Ascending aorta (tissue), 2 donors: Measurements from ENCODE around the gene LHPP. TPM values are rescaled to one million over a fixed set of nuclear protein-coding genes. Genes with fewer than 3 reads are reported as not detected.

ENCODE experiments used
- DNase-seq, 2 donors: peaks; one replicate each; pipeline ENCODE4 v3.0.0-alpha.2; 2019; ENCODE audit warnings: low spot score in 2 of 2
- H3K27ac ChIP-seq, 2 donors: fragments of 200-600 bp; sonication (generic); one replicate each; pipeline ENCODE4 v1.5.1; 2016 to 2017; ENCODE audit warnings: mild to moderate bottlenecking in 1 of 2
- H3K27me3 ChIP-seq: fragments of 200-600 bp; sonication (generic); one replicate; pipeline ENCODE4 v1.5.1; 2017
- H3K36me3 ChIP-seq, 2 donors: fragments of 200-600 bp; sonication (generic); one replicate each; pipeline ENCODE4 v1.5.1; 2016
- H3K4me1 ChIP-seq, 2 donors: fragments of 200-600 bp; sonication (generic); one replicate each; pipeline ENCODE4 v1.5.1; 2016 to 2017; ENCODE audit warnings: mild to moderate bottlenecking in 1 of 2
- H3K4me3 ChIP-seq, 2 donors: fragments of 200-600 bp; sonication (generic); one replicate each; pipeline ENCODE4 v1.5.1; 2016 to 2017; ENCODE audit warnings: mild to moderate bottlenecking in 1 of 2
- H3K9me3 ChIP-seq, 2 donors: fragments of 200-600 bp; sonication (generic); one replicate each; pipeline ENCODE4 v1.5.1; 2016
- intact Hi-C: fragments of 100-400 bp; cut with DNase I; formaldehyde crosslinking; loops from one replicate; pipeline ENCODE4 v1.15.1; 2023
- total RNA-seq: library from RNA; depleted of rRNA; stranded (reverse); fragments of >200 nt; gene quantifications from one replicate; pipeline ENCODE4 v1.1.0, GENCODE V29; 2016
- TF ChIP-seq, protein P1 (sequence below), 3 experiments: fragments of 200-600 bp in 2 of 3; fragments of 450-650 bp in 1 of 3; sonication (generic) in 2 of 3; IDR thresholded peaks; one replicate each; pipeline ENCODE4 v1.5.1; 2016 to 2019; ENCODE audit warnings: antibody characterized with exemption in 3 of 3, mild to moderate bottlenecking in 1 of 3, moderate library complexity in 1 of 3

LHPP gene
- total RNA-seq, 1 donor from 2014 or later: 5.1 TPM

- intact Hi-C loops: no loop called here
- DNase-seq: no peak
- TF ChIP-seq, protein P1, sequence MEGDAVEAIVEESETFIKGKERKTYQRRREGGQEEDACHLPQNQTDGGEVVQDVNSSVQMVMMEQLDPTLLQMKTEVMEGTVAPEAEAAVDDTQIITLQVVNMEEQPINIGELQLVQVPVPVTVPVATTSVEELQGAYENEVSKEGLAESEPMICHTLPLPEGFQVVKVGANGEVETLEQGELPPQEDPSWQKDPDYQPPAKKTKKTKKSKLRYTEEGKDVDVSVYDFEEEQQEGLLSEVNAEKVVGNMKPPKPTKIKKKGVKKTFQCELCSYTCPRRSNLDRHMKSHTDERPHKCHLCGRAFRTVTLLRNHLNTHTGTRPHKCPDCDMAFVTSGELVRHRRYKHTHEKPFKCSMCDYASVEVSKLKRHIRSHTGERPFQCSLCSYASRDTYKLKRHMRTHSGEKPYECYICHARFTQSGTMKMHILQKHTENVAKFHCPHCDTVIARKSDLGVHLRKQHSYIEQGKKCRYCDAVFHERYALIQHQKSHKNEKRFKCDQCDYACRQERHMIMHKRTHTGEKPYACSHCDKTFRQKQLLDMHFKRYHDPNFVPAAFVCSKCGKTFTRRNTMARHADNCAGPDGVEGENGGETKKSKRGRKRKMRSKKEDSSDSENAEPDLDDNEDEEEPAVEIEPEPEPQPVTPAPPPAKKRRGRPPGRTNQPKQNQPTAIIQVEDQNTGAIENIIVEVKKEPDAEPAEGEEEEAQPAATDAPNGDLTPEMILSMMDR (IDR thresholded peaks at IDR 0.05): no peak
- Histone ChIP-seq H3K36me3 (no peaks in the 10 kb centered on the region), H3K9me3 (no peaks in the 10 kb centered on the region), H3K4me3 (no peak overlapping the region), H3K27me3 (no peaks in the 10 kb centered on the region), H3K27ac (no peak overlapping the region), H3K4me1 (no peaks in the 10 kb centered on the region)
Observed at GRCh38 chr10:124605481-124605855, 143.8 kb downstream of the LHPP start.

DNA sequence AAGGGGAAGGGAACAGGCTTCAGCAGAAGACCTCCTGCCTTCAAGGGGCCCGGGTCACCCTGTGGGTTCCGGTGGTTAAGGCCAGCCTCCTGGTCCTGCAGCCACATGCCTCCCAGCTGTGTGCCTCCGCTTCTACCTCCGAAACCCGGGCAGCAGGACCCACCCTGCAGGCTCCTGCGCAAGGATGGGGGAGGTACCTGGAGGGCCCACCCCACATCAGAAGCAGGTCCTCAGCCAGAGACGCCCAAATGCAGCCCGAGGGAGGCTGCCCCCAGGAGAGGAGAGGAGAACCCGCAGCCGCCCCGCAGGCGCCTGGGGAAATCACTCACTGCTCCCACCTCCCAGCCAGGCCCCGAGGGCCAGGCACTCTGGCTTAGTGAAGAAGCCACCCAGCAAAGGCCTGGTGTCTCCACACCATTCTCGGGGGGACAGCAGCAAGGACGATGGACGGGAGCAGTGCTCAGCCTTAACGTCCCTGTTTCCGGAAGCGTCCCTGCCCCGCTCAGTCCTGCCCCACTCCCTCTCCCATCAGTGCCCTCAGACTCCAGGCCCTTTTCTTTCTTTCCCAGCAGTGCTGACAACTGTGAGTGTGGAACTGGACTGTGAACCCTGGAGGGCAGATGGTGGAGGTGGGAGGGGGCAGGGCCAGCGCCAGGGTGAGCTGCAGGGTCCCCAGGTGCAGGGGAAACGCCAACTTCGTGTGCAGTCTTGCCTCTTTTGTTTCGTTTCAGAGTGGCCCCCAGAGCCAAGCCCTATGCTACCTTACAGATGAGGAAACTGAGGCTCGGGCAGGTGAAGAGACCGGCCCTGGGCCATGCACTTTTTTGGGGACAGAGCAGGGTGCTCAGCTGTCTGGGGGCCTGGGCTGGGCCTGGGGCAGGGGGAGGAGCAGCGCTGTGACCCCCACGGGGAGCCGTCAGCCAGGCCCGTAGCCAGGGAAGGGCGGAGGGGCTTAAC lies 144.5 kb downstream of the LHPP start:
- TF ChIP-seq, protein P1 (IDR thresholded peaks at IDR 0.05): no peak
- Histone ChIP-seq H3K4me1 (no peaks in the 10 kb centered on the region), H3K27me3 (no peaks in the 10 kb centered on the region), H3K4me3 (no peak overlapping the region), H3K27ac (no peak overlapping the region), H3K36me3 (no peaks in the 10 kb centered on the region), H3K9me3 (no peaks in the 10 kb centered on the region)
- no peak for DNase-seq
- intact Hi-C loops: no loop called here

GRCh38 chr10:124606822-124607221 lies 145.2 kb downstream of the LHPP start:
- H3K4me3 ChIP-seq: no peak overlapping the region
- intact Hi-C loops: no loop called here
- H3K36me3 ChIP-seq: no peaks in the 10 kb centered on the region
- TF ChIP-seq, protein P1 (IDR thresholded peaks at IDR 0.05): no peak
- no peaks in the 10 kb centered on the region for H3K4me1 ChIP-seq
- no peak for DNase-seq
- H3K9me3 ChIP-seq: no peaks in the 10 kb centered on the region
- H3K27ac ChIP-seq: no peak overlapping the region
- no peaks in the 10 kb centered on the region for H3K27me3 ChIP-seq

- H3K36me3 ChIP-seq: no peaks in the 10 kb centered on the region
- H3K9me3 ChIP-seq: no peaks in the 10 kb centered on the region
- intact Hi-C loops: no loop called here
- H3K27ac ChIP-seq: no peak overlapping the region
- H3K4me1 ChIP-seq: peaks cover 0 to 1% of the 10 kb centered on the region in 2 donors
- H3K4me3 ChIP-seq: no peak overlapping the region
- DNase-seq: no peak
- H3K27me3 ChIP-seq: no peaks in the 10 kb centered on the region
- TF ChIP-seq, protein P1 (IDR thresholded peaks at IDR 0.05): no peak
Observed at GRCh38 chr10:124607693-124608092, 146.1 kb downstream of the LHPP start.

DNA sequence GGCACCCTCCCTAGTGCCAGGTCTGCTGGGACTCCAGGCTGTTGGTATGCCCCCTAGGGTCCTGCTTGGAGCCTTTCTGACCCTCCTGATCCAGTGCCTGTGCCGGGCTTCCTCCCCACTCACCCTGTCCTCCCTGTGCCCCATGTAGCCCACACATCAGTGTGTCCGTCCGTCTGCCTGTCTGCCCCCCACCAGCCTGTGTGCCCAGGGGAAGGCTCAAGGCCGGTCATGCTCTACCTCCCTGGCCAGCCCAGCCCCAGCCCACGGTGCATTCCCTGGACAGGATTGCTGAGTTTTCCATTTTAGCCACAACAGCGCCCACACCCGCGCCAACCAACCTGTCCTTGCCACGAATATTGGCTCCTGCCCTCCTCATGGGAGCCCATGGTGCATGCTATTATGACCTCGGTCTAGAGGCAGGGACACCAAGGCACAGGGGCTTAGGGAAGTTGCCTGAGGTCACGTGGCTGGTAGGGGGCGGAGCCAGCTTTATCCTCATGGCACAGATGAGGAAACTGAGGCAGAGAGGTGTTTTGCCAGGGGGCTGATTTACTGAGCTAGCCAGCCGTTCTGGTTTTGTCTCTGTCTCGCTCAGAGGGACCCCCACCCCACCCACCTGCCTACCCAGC lies 146.6 kb downstream of the LHPP start:
- Histone ChIP-seq H3K36me3 (no peaks in the 10 kb centered on the region), H3K4me3 (no peak overlapping the region), H3K9me3 (no peaks in the 10 kb centered on the region), H3K4me1 (peaks cover 0 to 5% of the 10 kb centered on the region in 2 donors), H3K27me3 (no peaks in the 10 kb centered on the region), H3K27ac (no peak overlapping the region)
- TF ChIP-seq, protein P1 (IDR thresholded peaks at IDR 0.05): no peak
- intact Hi-C loops: no loop called here
- DNase-seq: no peak
